HG02870 (cell line): ENCODE results near the gene SLC9B1.
"Not testable (repeated sequence)": the region's sequence is repeated elsewhere in the genome, so short reads cannot be mapped to it uniquely, and the experiment has no call there.

Experiments used
- ATAC-seq: cut with Tn5 transposase; IDR thresholded peaks from one replicate; pipeline ENCODE4 v1.9.1; 2021; ENCODE audit warnings: mild to moderate bottlenecking, moderate library complexity; ENCODE audit not compliant: unreplicated experiment

Gene SLC9B1

DNA sequence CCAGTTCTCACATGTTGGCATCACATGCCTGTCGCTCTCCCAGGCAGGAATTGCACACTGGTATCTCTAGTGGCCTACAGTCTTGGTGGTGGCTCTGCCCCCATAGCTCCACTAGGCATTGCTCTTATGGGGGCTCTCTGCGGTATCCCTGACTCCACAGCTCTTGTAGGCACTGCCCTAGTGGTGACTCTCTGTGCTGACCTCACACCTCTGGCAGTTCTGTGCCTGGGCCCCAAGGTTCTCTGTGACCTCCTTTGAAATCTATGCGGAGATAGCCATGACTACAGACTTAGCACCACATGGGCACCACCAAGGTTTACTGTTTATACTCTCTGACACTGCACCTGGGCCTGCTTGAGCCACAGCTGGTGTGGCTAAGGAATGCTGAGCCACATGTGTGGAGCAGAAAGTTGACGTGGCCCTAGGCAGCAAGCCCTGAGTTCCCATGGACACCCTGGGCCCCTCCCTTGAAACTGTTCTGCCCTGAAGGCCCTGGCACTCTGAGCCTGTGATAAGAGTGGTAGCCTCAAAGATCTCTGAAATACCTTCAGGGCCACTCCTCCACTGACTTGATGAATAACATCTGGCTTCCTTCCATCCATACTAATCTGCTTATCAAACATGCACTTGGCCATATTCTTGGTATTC lies 8.0 kb downstream of the SLC9B1 start:
- no peak for ATAC-seq

DNA sequence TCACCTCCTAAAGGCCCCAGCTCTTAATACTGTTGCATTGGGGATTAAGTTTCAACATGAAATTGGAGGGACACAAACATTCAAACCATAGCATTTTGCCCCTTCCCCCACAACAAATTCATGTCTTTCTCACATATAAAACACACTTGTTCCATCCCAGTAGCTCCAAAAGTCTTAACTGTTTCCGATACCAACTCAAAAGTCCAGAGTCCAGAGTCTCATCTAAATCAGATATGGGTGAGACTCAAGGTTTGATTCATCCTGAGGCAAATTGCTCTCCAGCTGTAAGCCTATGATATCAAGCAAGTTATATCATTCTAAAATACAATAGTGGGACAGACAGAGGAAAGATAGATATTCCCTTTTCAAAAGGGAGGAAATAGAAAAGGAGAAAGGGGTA lies 8.7 kb downstream of the SLC9B1 start:
- no peak for ATAC-seq

DNA sequence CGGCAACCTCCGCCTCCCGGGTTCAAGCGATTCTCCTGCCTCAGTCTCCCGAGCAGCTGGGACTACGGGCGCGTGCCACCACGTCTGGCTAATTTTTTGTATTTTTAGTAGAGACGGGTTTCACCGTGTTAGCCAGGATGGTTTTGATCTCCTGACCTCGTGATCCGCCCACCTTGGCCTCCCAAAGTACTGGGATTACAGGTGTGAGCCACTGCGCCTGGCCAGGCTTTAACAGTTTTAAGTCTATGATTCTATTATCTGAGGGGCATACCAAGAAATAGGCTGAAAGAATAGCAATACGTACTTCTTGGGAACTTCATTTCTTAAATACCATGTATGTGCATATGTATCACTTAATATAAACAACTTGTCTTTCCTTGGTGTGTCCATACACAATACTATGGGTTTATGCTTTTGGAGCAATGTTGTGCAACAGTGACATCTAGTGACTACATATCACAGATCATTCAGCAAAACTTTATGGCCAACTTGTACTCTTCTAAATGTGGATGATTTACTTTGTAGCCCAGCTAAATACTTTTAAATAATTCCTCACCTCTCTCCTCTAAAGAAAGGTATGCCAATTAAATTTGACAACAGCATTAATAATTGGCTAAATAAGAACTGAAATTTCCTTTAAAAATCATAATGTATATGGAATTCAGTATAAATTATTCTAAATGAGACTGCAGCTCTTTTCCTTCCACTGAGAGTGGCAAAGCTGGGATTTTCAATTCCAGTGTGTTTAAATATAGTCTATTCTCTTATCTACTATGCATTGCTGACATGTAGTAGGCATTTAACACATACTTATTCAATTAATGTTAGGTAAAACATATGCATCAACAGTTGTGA lies 10.4 kb downstream of the SLC9B1 start:
- peak; percentile 80 for ATAC-seq

DNA sequence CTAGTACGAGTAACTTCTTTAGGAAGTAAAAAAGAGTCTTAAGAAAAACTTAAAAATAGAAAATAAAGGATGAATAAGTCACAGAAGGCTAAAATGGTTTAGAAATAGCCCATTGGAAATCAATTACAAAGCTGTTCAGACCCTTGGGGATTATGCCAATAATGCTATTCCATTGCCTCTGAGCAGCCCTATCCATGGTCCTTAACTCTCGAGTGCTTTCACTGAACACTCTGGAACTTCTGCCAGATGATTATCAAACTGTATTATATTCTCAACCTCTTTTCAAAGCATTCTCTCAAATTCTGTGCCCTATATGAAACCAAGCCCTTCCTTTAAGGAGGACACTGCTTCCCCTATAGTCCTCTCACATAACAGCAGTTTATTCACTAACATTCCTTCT lies 17.0 kb downstream of the SLC9B1 start:
- no peak for ATAC-seq

DNA sequence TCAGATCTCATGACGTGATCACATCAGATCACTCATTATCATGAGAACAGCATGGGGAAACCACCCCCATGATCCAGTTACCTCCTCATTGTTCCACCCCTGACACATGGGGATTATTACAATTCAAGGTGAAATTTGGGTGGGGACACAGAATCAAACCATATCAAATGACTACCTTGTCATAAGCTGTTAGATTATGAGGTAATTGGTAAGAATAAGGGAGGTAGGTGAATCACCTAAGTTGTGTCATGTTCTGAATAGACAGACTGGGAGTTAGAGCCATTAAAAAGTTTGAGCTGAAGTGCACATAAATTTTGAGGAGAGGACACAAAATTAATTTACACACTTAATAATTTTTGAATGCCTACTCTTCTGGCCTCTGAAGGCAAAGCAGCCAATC lies 24.7 kb downstream of the SLC9B1 start:
- ATAC-seq: no peak

DNA sequence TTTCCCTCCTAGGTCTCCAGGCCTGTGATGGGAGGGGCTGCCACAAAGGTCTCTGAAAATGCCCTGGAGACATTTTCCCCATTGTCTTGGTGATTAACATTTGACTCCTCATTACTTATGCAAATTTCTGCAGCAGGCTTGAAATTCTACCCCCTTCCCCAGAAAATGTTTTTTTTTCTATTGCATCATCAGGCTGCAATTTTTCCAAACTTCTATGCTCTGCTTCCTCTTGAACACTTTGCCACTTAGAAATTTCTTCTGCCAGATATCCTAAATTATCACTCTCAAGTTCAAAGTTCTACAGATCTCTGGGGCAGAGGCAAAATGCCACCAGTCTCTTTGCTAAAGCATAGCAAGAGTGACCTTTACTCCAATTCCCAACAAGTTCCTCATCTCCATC lies 25.5 kb downstream of the SLC9B1 start:
- not testable (repeated sequence) for ATAC-seq

DNA sequence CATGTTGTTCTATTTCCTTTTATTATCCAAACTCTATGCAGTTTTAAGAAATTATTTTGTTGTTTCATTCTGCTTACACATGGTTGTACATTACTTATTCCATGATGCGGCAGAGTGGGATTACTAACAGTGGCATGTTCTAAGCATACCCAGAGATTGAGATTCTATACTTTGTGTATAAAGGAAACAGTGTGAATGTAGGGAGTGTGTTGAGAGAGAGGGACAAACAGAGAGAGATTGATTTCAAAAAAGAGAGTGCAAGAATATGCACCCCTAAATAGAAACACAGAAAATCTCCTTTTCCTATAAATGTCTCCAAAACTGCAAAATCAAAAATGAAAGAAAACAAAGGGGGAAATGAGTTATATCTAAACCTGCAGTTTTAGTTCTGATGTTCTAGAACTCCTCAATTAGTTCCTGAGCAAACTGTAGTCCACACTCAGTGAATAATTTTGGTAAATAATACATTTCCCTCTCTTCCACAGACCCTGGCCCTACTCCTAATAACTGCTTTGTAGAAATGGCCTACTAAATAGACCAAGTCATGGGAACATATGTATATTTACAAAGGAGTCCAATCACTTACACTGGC lies 31.0 kb downstream of the SLC9B1 start:
- no peak for ATAC-seq

DNA sequence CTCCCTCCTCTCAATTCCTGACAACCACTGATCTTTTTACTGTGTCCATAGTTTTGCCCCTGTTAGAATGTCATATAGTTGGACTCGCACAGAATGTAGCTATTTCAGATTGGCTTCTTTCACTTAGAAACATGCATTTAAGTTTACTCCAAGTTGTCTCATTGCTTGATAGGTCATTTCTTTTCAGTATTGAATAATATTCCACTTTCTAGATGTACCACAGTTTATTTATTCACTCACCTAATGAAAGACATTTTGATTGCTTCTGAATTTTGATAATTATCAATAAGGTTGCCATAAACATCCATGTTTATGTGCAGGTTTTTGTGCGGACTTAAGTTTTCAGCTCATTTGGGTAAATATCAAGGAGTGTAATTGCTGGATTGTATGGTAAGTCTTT lies 38.5 kb downstream of the SLC9B1 start:
- no peak for ATAC-seq

DNA sequence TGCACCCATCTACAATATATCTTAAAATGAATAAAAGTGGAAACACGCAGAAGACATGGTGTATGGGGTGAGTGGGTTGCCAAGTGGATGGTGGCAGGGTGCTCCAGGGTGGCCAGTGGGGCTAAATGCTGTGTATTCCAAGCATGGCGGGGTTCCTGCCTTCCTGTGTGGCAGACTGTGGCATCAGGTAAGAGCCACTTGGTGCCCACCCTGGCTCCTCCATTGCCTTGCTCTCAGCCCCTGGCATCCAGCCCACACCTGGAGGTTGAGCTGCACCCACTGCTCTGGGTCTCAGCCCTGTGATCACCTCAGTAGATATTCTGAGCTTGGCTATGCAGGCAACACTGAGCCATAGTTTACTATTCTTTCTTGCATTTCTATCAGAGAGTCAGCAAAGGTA lies 57.7 kb downstream of the SLC9B1 start:
- not testable (repeated sequence) for ATAC-seq

DNA sequence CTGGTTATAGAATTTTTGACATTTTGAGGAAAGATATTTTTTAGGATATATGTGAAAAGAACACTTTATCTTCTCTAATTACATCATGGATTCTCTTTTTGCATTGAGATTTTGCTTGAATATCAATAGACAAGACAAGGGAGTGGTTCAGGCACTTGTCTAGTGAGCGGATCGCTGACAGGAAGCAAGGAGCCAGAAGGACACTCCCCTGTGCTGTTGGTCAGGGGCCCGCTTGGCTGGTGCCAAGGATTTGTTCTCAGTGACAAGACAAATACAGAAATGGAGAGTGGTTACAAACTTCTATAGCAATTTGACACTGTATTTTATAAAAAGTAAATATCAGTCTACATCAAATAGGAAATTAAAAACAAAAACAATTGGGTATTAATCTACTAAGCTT lies 60.0 kb downstream of the SLC9B1 start:
- no peak for ATAC-seq

DNA sequence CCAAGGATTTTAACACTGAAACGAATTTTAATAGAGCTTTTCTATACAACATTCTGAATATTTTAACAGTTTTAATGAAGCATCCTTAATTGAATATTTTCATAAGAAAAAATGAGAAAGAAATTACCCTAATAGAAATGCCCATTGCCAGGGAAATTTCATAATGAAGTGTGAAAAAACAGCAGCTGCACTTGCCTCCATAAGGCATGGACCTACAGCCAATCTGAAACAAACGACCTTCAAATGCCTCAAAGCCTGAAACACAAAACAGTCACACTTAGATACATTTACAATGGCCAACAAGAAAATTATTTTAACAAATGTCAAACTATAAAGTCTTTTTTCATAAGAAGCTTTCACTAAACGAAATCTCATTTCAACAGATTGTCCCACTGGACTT lies 74.4 kb downstream of the SLC9B1 start:
- no peak for ATAC-seq

DNA sequence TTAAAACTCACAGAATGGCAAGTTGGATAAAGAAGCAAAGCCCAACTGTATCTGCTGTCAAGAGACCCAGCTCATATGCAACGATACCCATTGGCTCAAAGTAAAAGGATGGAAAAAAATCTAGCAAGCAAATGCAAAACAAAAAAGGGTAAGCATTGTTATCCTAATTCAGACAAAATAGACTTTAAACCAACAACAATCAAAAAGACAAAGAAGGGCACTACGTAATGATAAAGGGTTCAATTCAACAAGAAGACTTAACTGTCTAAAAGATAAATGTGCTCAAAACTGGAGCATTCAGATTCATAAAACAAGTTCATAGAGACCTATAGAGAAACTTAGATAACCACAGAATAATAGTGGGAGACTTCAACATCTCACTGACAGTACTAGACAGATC lies 81.4 kb downstream of the SLC9B1 start:
- not testable (repeated sequence) for ATAC-seq

DNA sequence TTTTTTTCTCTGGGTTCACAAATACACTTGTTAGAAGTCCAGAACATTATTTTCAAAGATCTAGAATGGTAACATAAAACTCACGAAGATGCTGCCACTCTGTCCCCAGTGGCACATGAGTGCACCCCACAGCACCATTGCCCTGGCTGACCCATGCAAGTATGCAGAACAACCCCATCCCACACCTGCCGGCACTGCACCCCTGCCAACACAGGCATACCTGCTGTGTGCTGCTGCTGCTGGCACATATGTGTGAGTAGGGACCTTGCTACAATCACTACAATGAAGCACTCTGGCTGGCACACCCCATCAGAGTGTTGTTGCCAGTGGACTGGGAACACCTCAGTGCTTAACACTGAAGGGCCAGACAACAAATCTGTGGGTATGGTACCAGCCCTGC lies 83.8 kb downstream of the SLC9B1 start:
- ATAC-seq: no peak

DNA sequence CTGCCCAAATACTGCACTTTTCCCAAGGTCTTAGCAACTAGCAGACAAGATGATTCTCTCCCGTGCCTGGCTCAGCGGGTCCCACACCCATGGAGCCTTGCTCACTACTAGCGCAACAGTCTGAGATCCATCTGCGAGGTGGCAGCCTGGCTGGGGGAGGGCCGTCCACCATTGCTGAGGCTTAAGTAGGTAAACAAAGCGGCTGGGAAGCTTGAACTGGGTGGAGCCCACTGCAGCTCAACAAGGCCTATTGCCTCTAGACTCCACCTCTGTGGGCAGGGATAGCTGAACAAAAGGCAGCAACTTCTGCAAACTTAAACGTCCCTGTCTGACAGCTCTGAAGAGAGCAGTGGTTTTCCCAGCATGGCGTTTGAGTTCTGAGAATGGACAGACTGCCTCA lies 99.8 kb downstream of the SLC9B1 start:
- not testable (repeated sequence) for ATAC-seq

DNA sequence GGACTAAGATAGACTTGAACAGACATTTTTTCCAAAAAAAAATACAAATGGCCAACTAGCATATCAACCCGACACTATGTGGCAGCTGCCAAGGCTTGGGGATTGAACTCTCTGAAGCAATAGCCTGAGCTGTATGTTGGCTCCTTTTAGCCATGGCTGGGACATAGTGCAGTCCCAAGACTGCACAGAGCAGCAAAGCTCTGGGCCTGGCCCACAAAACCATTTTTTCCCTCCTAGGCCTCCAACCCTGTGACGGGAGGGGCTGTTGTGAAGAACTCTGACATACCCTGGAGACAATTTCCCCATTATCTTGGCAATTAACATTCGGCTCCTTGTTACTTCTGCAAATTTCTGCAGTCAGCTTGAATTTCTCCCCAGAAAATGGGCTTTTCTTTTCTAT lies 100.6 kb downstream of the SLC9B1 start:
- ATAC-seq: no peak

DNA sequence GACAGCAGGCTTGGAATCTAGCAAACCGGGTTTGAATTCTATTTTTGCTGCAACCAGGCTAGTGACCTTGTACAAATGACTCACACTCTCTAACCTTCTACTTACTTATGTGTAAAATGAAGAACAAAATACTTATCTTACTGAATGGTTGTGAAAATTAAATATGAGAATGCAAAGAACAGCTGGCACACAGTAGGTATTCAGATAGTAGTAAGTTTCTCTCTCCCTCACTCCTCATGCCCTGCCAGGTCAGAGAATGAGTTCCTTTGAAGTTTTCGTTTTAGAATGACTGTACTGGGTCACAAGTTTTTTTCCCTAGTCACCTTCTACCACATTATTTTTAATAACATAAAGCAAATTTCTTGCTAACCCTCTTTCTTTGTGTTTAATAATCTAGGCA lies 117.7 kb downstream of the SLC9B1 start:
- no peak for ATAC-seq

DNA sequence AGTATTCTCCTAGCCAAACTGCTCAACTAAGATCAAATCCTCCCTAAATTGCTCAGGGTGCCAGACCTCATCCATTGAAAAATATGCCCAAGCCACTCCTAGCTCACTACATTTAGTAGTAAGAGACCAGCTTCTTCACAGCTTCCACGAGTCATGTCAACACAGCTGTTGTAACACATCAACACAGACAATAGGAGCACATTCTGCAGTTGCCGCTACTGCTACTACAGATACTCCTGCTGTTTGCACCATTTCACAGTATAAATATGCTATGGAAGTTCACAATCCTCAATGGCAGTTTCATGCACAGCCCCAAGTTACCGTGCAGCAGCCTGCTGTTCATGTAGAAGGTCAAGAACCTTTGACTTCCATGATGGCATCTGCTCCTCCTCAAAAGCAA lies 121.9 kb downstream of the SLC9B1 start:
- not testable (repeated sequence) for ATAC-seq

DNA sequence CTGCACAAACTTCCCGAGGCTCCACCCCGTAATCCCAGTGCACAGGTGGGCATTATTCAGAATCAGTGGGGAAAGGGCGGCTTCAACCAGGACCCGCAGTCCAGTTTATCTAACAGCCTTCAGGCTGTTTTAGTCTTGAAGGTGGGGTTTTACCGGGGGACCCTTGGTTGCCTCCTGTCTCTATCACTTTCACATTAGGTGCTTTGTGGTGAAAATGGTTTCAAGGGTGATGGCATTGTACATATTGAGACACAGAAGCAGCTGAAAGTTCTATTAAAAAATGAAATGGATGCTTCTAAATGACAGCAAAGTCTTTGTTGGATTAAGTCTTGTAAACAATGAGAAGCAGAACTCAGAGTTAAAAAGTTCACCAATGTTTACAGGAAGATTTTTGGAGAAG lies 123.0 kb downstream of the SLC9B1 start:
- not testable (repeated sequence) for ATAC-seq

DNA sequence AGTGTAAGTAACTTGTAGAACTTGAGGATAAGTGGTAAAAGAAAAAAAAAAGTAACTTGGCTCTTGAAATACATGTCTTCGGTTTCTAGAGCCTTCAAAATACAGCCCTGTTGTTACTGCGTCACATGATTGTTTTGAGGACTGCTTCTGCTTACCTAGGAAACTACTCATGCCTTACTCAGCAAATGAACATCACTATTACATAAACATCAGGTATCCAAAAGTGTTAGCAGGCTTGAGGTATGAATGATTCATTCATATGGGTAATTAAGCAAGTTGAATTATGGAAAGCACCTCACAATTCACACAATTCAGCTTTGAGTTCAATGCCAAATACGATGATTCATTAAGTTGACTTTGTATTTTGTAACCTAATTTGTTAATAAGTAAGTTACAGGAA lies 129.6 kb downstream of the SLC9B1 start:
- not testable (repeated sequence) for ATAC-seq

DNA sequence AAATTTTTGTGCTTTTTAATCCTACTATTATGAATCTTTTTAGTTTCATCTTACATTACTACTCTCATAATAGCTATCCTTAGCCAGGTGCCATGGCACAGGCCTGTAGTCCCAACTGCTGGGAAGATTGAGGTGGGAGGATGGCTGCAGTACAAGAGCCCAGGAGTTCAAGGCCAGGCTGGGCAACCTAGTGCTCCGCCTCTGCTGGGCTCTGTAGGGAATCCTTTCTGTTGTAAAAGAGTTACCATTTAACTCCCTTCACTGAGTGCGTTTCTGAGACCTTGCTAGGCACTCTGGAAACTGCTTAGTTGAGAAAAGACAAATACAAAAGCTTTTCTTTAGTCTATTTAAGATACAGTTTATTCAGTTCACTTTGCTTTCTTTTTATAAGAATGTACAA lies 130.9 kb downstream of the SLC9B1 start:
- not testable (repeated sequence) for ATAC-seq

DNA sequence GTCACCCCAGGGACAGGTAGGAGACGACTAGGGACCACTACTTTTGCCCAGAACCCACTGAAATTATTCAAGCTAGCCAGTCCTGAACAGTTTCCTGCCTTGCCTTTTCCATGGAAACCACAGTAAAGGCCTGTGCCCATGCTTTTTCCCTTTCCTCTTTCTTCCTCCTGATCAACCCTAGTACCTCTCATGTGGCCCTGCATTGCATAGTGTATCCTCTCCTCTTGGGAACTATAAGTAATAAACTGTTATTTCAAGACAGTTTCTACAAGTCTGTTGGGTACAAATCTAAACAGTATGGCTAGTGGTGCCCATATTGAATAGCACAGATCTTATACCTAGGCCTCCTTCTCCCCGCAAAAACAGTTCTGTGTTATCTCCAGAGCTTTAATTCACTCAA lies 136.2 kb downstream of the SLC9B1 start:
- no peak for ATAC-seq

DNA sequence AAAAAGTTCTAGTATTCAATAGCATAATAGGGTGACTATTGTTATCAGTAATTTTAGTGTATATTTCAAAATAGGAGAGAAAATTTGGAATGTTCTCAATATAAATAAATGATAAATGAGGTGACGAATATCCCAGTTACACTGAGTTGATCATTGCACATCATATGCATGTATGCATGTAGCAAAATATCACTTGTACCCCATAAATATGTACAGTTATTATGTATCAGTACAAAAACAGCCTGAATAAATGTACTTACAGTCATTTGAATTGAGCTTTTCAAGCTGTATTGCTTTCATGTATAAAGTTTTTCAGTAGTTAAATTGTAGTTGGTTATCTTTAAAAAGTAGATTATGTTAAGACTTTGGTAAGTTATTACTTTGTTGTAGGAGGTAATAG lies 138.2 kb downstream of the SLC9B1 start:
- no peak for ATAC-seq
